ENCODE data around the gene MRPL44.
"Not testable (repeated sequence)": the region's sequence is repeated elsewhere in the genome, so short reads cannot be mapped to it uniquely, and the experiment has no call there.

MRPL44 gene

DNA sequence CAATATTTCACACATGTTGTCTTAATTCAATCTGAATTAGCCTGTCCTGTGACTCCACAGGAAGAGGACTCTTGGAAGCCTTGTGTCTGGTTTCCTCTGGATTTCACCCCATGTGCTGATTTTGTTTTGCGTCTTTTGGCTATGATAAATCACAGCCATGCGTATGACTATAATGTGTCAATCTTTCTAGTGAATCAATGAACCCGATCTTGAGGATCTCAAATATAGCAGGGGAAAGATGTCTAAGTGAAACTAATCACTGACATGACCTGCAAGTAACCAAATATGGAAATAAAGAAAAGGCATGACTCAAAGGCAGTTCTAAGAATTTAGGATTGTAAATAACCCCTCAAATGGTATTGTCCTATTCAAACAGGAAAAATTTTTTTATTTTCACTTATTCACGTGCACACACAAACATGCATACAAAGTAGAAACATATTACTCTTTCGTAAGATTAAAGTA, 20.4 kb upstream of the MRPL44 start:
- no peak for DNase-seq (ENCODE audit: low read depth in 2 of 2)

DNA sequence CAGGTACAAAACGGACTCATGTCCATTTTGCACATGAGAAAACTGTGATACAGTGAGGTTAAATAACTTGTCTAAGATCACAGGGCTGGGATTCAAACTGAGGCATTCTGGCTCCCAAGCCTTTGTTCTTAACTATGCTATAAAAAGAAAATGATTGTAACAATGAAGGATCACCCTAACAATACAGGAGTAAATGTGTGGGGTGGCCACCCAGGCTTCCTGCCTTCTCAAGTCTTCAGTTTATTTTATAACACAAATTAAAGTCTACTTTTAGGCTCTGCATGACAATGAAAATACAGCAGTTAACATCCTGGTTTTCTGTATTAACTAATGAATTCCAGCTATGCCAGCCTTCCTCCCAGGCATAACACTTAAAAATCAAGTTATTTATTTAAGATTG, 19.7 kb upstream of the MRPL44 start:
- DNase-seq (ENCODE audit: low read depth in 2 of 2), result no peak

DNA sequence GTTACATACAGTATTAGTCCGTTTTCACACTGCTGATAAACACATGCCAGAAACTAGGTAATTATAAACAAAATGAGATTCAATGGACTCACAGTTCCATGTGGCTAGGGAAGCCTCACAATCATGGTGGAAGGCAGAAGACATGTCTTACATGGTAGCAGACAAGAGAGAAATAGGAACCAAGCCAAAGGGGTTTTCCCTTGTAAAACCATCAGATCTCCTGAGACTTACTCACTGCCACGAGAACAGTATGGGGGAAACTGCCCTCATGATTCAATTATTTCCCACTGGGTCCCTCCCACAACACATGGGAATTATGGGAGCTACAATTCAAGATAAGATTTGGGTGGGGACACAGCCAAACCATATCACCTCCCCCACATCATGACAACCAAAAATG, 17.8 kb upstream of the MRPL44 start:
- DNase-seq (ENCODE audit: low read depth in 2 of 2), result not testable (repeated sequence)

DNA sequence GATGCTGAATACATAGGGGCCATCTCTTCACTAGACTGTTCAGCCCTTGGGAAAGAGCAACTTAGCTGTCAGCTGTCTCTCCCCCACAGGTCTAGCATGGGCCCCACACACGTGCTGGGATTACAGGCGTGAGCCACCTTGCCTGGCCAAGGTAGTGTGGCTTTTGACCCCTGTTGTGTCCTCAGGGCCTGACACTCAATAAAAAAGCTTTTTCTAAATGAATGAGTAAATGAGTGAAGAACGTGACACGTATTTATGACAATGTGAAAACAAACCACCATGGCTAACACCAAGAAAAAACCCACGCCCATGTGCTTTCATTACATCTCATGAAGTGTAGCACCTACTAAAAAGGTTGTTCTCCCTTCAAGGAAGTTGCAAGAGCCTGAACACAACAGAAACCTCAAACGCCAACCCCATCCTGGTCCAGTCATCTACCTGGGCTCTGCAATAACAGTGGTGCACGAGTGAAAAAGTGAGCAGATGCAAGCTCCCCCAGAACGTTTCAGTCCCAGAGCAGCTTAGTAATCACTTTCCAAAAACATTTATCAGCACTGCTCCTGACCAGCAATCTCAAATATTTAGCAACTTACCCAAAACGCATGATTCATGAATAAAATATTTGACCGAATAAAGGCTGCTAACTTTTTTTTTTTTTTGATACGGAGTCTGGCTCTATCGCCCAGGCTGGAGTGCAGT, 15.5 kb upstream of the MRPL44 start:
- DNase-seq (ENCODE audit: low read depth in 2 of 2), result peak; percentile 44 to 57

DNA sequence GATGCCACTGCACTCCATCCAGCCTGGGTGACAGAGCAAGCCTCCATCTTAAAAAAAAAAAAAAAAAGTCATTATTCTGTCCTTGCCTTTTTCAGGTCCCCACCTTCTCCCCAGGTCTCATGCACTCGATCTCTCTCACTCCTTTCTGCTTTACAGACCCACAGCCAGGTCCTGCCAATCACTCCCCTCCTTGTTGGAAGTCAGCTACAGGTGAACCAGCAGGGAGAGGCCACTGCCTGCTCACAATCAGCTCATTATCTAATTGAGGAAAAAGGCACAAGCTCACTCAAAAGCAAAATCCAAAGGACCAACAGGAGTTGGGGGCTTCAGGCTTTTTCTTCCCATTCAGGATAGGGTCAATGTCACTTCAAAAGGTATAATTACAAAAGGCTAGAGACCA, 14.1 kb upstream of the MRPL44 start:
- DNase-seq (ENCODE audit: low read depth in 2 of 2), result no peak

DNA sequence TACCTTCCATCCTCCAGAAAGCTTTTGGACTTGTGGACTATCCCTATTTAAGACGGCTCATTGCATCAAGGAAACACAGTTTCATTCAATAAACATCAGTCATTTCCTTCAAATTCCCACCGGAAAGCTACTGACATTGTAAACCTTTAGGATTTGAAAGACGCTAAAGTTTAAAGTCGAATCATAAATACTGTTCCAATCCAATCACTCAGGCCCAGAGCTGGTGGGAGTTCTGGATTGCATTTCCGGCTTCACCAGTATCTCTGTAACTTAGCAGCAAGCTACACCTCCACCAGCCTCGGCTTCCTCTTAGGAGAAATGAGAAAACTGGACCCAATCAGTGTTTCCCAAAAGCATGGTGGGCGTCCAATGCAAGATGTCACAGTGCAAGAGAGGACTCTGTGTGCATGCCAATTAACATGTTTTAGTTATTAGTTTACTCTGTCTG, 13.7 kb upstream of the MRPL44 start:
- DNase-seq (ENCODE audit: low read depth in 2 of 2), result no peak

DNA sequence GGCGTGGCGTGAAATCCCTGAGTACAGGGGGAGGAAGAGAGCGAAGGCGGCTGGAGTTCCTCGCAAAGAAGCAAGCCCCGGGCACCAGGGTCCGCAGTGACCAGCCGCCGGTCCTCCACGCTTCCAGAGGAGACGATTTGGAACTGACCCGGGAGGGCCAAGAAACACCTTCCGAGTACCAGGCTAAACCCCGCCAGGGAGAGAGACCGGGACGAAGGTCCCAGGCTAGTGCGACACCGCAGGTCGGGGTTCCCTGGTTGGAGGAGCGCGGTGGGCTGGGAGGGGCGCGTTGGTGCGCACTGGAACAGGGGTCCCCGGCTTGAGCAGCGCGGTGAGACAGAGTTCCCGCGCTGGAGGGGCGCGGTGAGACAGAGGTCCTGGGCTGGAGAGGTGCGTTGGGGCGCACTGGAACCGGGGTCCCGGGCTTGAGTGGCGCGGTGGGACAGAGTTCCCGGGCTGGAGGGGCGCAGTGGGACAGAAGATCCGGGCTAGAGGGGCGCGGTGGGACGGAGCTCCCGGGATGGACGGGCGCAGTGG, 13.0 kb upstream of the MRPL44 start:
- DNase-seq (ENCODE audit: low read depth in 2 of 2), result no peak

DNA sequence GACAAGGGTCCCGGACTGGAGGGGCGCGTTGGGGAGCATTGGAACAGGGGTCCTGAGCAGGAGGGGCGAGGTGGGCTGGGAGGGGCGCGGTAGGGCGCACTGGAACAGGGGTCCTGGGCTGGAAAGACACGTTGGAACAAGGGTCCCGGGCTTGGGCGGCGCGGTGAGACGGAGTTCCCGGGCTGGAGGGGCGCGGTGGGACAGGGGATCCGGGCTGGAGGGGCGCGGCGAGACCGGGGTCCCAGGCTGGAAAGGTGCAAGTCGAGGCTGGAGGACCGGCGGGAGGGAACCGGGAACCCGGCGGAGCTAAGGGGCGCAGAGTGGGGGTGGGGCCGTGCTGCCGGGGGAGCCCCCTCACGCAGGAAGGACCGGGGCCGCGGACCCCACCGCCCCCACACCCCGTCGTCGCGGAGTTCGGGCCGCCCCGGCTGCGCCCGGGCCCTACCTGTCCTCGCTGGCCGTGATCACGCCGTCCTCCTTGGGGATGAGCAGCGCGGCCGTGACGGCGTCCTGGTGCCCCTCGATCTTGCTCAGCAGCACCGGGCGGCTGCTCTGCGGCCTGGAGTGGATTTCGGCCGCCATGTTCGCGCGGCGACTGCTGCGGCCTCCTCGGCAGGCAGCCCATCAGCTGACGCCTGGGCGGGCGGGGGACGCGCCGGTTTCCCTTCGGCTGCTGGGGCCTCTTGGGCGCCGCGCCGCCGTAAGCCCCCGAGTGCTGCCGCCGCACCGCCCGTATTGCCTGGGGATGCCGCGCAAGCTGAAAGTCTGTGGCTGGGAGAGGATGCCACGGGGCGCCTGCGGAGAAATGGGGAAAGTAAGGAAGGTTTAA, 12.3 kb upstream of the MRPL44 start, which contains the start of gene WDFY1:
Gene WDFY1 (minus strand): TSS at position 633 of the 829 bp plus-strand sequence. CDS start 51 bp downstream, at position 582.
- peak; percentile 75 for DNase-seq (ENCODE audit: low read depth in 2 of 2)

DNA sequence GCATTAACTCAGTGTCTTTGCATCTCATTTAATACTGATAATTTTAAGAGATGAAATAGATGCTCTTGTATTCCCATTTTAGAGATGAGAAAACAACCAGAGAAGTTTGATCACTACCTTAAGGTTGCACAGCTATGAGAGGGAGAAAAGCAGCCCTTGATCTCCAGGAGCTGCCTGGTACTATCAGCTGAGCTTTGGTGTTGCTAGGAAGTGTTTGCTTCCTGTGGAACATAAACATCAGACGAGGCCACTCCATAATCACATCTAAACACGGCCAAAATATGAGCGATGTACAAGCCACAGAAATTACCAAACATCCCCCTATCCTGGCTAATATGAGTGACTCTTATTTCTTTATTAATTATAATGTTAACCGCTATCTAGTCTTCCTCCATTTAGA, 11.5 kb upstream of the MRPL44 start:
- DNase-seq (ENCODE audit: low read depth in 2 of 2), result no peak

DNA sequence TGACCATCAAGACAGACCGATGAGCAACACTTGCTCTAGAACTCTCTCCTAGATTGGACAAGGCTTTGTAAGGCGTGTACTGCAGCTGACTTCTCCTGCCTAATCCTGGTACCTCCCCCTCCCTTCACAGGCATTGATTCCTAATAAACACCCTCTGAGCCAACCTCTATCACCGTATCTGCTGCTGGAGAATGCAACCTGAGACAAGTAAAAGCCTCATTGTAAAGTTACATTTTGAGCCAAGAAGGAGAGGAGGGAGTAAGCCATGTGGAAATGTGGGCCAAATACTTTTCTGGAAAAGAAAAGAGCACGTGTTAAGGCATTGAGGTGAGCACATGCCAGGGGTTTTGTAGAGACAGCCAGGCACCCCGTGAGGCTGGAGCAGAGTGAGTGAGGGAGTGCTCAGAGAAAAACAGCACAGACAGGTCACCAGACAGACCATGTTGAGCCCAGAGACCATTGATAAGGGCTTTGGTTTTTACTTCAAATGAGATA, 9.5 kb upstream of the MRPL44 start:
- DNase-seq (ENCODE audit: low read depth in 2 of 2), result no peak

DNA sequence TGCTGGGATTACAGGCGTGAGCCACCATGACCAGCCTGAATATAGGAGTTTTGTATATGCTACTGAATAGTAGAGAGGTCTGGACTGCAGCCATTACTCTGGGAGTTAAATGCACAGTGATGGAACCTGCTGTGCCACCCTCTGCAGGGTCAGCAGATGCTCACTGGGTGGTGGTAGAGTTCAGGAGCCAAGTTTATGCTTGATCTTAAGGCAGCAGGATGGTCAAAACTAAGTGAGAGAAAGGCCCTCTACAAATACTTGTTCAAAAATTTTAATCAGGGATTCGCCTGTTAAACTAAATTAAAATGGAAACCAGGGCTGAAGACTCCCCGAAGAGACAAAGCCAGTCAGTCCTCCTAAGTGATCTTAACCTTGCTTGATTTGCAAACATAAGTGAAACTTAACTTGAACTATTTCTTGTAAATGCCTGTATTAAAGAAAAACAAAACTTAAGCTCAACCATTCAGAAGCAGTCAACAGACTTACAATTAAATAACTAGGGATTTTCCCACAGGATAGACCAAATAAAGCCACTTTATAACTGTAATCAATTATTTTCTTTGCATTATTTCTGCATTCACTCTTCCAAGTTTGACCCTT, 7.9 kb upstream of the MRPL44 start:
- no peak for DNase-seq (ENCODE audit: low read depth in 2 of 2)

DNA sequence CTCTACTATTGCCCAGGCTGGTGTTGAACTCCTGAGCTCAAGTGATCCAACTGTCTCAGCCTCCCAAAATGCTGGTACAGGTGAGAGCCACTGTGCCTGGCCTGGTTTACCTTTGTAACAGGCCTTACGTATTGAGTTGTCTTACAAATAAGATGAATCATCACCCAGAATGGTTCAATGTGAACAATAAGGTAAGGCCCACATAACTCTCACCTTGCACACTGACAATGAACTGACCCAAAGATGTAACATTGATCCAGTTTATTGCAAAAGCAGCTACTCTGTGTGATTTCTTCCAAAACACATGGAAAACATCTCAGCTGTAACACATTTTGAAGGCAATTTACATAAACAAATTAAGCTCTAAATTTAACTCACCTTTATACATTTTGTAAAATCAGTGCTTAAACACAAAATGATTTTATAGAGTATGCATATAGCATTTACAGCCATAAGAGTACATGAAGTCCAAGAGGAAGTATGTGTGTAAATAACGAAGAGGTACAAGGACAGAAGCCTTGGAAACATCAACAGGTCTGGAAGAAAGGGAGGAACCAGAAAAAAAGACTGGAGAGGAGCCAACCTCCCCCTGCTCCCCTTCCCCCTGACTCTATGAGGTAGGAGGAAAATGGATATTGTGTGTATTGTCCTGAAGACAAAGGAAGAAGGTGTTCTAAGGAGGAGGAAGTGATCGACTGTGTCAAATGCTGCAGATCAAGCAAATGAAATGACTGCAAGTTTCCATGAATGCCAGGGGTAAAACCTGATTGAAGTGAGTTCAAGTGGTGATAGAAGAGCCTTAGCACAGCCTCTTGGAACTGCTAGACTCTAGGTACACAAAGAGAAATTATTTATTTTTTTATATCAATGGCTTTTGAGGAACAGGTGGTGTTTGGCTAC, 6.6 kb upstream of the MRPL44 start:
- no peak for DNase-seq (ENCODE audit: low read depth in 2 of 2)

DNA sequence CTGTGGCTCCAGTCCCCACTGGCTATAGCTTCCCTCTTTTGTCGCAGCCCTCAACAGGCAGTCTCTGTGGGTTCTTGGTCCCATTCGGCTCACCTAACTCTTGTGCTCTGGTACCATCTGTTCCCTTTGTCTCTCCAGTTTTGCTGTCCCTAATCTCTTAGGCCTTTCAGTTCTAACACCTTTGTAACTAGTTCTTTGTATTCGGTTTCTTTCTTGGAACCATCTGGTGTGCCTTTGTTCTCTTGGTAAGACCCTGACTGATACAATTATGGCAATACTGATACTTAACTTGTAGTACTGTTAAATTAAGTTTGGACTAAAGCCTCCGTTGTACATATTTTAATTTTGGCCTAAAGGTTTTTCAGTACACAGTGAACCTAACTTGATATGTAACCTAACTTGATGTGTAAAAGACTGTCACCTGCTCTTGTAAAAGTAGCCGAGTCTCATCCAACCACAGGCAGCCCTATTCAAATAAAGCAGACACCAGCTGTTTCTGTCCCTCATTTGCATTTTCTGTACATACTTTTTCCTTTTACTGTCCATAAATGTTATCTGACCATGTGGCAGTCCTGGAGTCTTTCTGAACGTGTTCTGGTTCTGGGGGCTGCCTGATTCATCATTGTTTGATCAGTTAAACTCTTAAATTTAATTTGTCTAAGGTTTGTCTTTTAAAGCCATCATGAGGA, 4.8 kb upstream of the MRPL44 start:
- DNase-seq (ENCODE audit: low read depth in 2 of 2), result no peak

DNA sequence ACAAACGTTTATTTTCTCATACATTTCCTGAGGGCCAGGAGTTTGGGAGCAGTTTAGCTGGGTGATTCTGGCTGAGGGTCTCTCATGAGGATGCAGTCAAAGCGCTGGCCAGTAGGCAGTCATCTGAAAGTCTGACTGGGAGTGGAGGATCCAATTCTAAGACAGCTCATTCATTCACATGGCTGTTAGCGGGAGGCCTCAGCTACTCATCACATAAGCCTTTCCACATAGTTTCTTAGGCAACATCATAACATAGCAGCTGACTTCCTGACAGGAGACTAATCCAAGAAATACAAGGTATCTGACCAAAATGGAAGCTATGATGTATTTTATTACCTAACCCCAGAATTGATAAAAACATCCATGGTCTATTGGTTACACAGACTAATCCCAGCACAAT, 2.9 kb upstream of the MRPL44 start:
- DNase-seq (ENCODE audit: low read depth in 2 of 2), result no peak

DNA sequence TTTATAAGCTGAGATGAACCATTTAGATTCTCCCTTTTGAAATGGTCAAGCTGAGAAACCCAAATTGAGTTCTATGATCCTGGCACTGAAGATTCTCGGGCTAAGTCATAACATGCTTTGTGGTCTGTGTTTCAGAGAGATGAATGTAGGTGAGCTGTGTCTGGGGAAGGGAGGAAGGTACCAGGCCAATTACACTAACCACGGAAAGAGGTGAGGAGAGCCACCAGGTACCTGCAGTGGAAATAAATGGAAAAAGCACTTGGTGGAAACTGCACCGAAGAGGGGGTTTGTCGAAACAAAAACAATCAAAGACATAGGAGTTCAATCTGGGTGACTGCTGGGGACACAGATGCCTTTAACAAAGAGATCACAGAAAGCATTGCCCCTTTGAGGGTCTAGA, 963 bp upstream of the MRPL44 start:
- DNase-seq (ENCODE audit: low read depth in 2 of 2), result no peak

DNA sequence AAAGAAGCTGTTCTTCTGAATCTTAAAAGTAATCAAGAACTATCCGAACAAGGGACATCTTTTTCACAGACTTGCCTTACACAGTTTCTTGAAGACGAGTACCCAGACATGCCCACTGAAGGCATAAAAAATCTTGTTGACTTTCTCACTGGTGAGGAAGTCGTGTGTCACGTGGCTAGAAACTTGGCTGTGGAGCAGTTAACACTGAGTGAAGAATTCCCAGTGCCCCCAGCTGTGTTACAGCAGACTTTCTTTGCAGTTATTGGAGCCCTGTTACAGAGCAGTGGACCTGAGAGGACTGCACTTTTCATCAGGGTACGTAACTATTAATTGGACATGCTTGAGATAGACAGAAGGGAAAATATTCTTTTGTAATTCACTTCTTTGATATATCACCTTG, 2.4 kb downstream of the MRPL44 start:
- no peak for DNase-seq (ENCODE audit: low read depth in 2 of 2)

DNA sequence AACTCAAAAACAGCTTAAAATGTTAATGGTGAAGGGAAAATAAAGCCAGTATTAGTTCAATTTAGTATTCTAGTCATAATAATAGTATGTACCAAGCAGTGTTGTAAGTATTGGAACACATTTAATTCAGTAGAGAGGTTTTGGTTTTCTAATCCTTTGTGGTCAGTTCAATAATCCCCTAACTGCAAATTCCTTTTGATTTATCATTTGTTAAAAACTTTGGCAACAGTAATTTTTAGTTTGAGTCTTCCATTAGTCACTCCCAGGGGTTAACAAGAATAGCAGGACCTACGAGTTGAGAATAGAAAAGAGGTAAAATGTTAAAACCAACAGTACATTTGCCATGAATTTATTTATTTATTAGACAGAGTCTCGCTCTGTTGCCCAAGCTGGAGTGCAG, 10.7 kb downstream of the MRPL44 start:
- no peak for DNase-seq (ENCODE audit: low read depth in 2 of 2)

DNA sequence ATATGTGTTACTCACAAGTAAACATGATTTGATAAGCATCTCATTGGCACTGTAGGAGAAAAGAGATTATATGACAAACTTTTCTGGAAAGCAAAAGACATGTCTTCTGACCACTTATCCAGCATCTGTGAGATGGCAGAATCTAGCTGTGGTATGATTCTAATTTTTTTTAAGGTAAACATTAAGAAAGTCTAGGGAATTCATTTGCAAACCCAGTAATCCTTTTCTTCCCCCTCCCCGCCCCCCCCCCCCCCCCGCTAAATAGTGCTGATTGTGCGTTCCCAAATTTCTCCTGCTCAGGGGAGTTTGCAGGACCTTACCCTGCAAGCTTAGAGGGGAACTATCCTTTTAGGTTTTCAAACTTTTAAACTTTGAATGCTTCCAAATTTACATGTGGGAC, 12.1 kb downstream of the MRPL44 start:
- no peak for DNase-seq (ENCODE audit: low read depth in 2 of 2)

DNA sequence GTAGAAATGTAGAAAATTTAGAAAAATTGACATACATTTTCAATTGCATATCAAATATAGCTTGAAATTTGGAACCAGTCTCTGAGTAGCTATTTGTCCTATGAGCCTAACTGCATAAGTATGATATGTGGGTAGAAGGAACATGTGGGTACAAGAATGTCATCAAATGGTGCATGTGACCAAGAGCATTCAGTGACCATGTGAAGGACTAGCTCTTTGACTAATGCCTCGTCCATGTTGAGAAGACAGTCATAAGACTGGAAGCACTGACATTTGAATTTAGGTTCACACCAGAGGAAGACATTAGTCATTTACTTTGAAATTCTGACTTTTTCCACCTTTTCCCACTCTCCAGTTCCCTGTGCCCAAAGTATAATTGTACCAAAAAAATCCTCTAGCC, 12.6 kb downstream of the MRPL44 start:
- DNase-seq (ENCODE audit: low read depth in 2 of 2), result no peak

DNA sequence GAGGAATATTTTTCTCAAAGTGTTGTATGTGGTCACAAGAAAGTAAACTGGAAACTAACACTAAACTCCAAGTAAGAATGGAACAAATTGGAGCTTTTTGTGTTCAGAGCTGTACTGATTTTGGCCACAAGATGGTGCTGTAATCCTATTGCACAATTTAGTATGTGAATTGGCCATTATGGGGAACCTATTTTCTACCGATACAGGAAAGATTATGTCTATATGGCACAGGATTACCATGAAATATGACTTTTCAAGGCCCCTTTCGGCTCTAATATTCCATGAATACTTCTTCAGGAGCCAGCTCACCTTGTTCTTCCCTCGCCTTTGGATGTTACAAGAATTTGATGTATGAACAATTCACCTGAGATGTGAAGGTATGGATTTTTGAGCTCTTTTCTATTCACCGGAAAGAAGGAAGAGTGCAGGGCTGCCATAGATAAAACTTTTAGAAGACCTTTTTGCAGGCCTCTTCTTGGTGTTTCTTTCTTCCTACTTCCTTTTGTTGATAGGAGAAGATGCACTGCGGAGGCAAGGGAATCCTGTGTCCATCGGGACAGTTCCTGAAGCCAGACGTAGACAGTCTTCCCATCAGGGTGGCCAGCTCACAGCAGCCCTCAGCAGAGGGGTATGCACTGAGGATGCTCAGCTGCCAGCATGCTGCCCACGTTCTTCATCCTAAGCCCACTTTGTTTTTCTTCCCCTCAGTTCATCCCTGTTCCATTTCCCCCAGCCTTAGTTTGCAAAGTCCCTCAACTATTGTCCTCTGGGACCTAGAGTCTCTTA, 13.3 kb downstream of the MRPL44 start:
- peak in 1 of 2 donors; percentile 17 for DNase-seq (ENCODE audit: low read depth in 2 of 2)
